H1 (cell line): Measurements from ENCODE around the gene MAPK9. TPM values are rescaled to one million over a fixed set of nuclear protein-coding genes. Genes with fewer than 3 reads are reported as not detected.

Experiments
- ASH2L ChIP-seq: fragments of 200-600, 300-600 bp; sonication (generic); IDR thresholded peaks from one replicate; pipeline ENCODE4 v1.7.1; 2017; ENCODE audit warnings: low read length
- CTBP2 ChIP-seq: IDR thresholded peaks from 2 replicates; pipeline ENCODE4 v1.7.0; 2011; ENCODE audit warnings: borderline replicate concordance, mild to moderate bottlenecking, moderate library complexity, mixed read lengths, low read length; ENCODE audit not compliant: insufficient read depth, insufficient read length
- KDM5A ChIP-seq: fragments of 200-600 bp; IDR thresholded peaks from 2 replicates; pipeline ENCODE4 v1.7.1; 2012; ENCODE audit warnings: mild to moderate bottlenecking, low read length, inconsistent platforms, mixed read lengths
- NRF1 ChIP-seq: IDR thresholded peaks from 2 replicates; pipeline ENCODE4 v1.6.1; 2011; ENCODE audit warnings: mild to moderate bottlenecking, low read depth, low read length, improper control_type of control experiment
- POLR2A ChIP-seq, 2 experiments: IDR thresholded peaks; 1 replicate in 1 of 2; 2 replicates in 1 of 2; pipeline ENCODE4 v1.6.1; 2011; ENCODE audit warnings: low read depth in 2 of 2, low read length in 2 of 2, mild to moderate bottlenecking in 2 of 2; ENCODE audit errors: control extremely low read depth in 1 of 2
- RFX5 ChIP-seq: IDR thresholded peaks from 2 replicates; pipeline ENCODE4 v1.6.1; 2011; ENCODE audit warnings: low read depth, low read length, improper control_type of control experiment, borderline replicate concordance
- RNF2 ChIP-seq: fragments of 200-900, 300-1000 bp; sonication (generic); IDR thresholded peaks from 2 replicates; pipeline ENCODE4 v1.7.1; 2016; ENCODE audit warnings: borderline replicate concordance, low read depth, mild to moderate bottlenecking, antibody characterized with exemption, low read length; ENCODE audit not compliant: poor library complexity, severe bottlenecking; ENCODE audit errors: missing control alignments
- SIN3A ChIP-seq, 2 experiments: IDR thresholded peaks in 1 of 2; conservative IDR thresholded peaks in 1 of 2; 2 replicates each; pipeline ENCODE4 v1.6.1; 2011 to 2012; ENCODE audit warnings: low read length in 2 of 2, improper control_type of control experiment in 1 of 2, low read depth in 1 of 2, mild to moderate bottlenecking in 1 of 2
- TCF12 ChIP-seq: IDR thresholded peaks from 2 replicates; pipeline ENCODE4 v1.6.1; 2011; ENCODE audit warnings: low read depth, mild to moderate bottlenecking, low read length
- polyA plus RNA-seq, 7 experiments: library from polyadenylated mRNA; depleted of rRNA in 3 of 7; stranded (reverse) in 5 of 7; unstranded in 2 of 7; fragments of >200 nt in 5 of 7; fragments of 200-250 nt in 2 of 7; gene quantifications; 1 replicate in 5 of 7; 2 replicates in 1 of 7; 4 replicates in 1 of 7; pipeline versions ENCODE4 v1.2.1 to v1.2.3, GENCODE V29; 2011 to 2013; ENCODE audit warnings: missing spikeins in 2 of 7, mixed read lengths in 2 of 7
- total RNA-seq: library from RNA; stranded (reverse); fragmentation: NEBNext Ultra II Directional; extraction: Animal tissue kit (Norgen Biotek cat#: 25700); gene quantifications from 2 replicates; pipeline ENCODE4 v1.2.1, GENCODE V29; 2021

The MAPK9 gene
- total and polyA plus RNA-seq, 2 of the 8 experiments (the other 6 are each of a cell fraction or from before 2014, with no cell fraction given), result 22.3 to 43.7 TPM

- no peak for TF ChIP-seq RFX5
- no peak for TF ChIP-seq NRF1
- TF ChIP-seq POLR2A (IDR thresholded peaks at IDR 0.05; ENCODE audit: control extremely low read depth in 1 of 2, low read depth in 2 of 2, low read length in 2 of 2), result peak in 1 of 2 experiments; percentile 51; a peak in 1 of 3 replicates
- no peak for TF ChIP-seq CTBP2
- TF ChIP-seq RNF2, result no peak
- no peak; a peak in 1 of 4 replicates for TF ChIP-seq SIN3A (conservative IDR thresholded peaks at IDR 0.05 in 1 of 2, IDR thresholded peaks at IDR 0.05 in 1 of 2; ENCODE audit: low read depth in 1 of 2, low read length in 2 of 2)
- no peak for TF ChIP-seq TCF12
- peak; percentile 49 for TF ChIP-seq ASH2L
- no peak for TF ChIP-seq KDM5A
- TF ChIP-seq, all 59 proteins: peak for 11
Observed at GRCh38 chr5:180291943-180292831, at the start of gene MAPK9 (continued).
